ENCODE data around the gene ARMC9.
"Not testable (repeated sequence)": the region's sequence is repeated elsewhere in the genome, so short reads cannot be mapped to it uniquely, and the experiment has no call there.

The ARMC9 gene

DNA sequence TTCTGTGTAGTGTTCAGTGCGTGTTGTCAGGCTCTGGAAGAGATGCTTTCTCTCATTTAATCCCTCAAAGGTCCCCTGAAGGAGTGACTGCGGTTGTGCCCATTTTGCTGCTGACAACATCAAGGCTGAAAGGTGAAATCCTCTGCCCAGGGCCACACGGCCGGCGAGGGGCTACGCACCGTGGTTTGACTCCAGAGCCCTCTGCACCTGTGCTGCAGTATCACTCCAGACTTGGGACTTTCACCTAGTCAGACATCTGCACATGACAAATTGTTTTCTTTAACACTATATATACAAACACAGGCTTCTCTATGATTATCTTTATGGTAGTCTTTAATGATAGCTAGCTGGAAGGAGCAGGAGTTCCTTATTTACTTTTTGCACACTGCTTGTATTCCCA, 90.2 kb downstream of the ARMC9 start:
- DNase-seq, result no peak

DNA sequence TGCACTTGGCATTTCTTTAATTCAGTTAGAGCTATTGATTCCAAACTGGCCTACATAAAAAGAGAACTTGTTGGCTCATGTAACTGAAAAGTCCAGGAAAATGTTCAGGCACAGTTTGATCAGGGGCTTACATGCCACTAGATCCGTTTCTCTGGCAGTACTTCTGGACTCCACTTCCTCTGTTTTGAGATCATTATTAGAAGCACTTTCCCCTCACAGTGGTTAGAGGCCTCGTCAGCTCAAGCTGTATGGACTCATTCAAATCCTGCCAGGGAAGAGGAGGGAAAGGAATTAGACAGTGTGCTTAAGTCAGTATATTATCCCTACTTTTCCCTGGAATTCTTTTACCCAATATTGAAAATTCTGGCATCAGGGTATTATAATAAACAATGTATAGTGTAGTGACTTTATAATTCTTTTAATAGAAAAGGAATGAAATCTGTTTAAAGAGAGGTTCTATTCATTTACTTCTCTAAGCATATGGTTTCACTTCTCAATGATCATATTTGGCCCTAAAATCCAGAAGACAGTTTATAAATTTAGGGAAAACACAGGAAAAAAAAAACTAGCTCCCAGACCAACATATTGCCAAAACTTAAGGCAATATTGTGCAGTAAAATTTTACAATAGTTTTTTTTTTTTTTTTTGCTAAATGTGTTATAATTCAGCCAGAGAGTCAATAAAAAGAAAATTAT, 92.0 kb downstream of the ARMC9 start:
- no peak for DNase-seq

DNA sequence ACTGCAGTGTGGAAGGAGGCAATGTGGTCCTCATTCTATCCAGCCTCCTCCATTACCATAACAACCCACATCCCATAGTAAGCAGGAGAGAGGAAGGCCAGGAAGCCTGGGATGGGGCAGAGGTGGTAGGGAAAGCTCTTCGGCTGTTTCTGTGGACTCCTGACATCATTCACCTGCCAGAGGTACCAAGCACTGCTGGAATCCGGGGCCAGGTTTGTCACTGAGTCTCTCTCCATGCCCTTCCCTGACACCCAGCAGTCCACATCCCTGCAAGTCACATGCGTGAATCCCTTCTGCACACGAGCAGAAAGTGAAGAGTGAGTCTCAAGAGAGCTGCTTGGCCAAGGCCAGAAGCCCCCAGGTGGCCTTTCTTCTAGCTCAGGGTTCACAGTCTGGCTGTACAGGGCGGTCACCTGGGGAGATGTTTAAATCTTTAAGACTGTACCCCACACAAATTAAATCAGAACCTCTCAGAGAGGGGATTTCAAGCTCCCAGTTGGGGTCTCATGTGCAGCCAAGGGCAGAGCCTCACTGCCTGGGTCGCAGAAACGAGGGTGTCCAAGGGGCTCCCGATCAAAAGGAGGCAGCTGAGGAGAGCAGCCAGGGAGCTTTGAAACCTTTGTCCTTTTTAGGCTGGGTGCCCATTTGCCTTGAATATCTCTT, 94.2 kb downstream of the ARMC9 start:
- DNase-seq, result no peak

DNA sequence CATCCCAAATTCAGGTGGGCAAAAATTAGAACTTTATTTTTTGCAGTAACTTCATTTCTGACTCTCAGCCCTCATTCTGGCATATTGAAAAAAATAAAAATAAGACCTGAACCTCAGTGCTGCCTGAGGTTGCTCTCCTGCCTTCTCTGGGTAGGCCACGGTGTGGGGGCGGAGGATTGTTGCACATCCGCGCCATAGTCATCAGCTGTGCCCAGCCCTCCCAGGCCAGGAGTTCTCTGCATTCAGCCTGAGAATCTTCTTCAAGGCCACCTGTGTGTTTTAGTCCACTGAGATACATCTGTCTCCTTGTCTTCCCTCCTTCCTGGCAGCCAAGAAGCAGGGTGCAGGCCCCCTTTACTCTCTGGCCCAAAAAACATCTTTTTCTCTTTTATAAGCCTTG, 94.7 kb downstream of the ARMC9 start:
- no peak for DNase-seq

DNA sequence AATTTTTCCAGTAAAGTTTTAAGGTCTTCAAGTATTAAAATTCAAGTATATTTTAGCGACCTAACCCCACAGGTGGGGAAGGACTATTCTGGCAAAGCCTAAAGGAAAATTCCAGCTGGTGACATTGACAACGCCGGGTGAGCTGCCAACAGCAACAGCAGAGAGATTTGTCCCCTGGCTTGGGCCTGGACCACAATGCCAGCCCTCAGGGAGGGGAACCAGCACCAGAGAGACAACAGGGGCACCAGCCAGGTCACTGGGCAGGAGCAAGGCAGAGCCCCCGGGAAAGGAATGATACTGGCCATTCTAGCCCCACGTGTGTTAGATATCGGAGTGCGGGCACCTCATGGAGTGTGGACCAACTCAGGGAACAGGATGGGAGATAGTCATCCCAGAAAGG, 95.7 kb downstream of the ARMC9 start:
- no peak for DNase-seq

DNA sequence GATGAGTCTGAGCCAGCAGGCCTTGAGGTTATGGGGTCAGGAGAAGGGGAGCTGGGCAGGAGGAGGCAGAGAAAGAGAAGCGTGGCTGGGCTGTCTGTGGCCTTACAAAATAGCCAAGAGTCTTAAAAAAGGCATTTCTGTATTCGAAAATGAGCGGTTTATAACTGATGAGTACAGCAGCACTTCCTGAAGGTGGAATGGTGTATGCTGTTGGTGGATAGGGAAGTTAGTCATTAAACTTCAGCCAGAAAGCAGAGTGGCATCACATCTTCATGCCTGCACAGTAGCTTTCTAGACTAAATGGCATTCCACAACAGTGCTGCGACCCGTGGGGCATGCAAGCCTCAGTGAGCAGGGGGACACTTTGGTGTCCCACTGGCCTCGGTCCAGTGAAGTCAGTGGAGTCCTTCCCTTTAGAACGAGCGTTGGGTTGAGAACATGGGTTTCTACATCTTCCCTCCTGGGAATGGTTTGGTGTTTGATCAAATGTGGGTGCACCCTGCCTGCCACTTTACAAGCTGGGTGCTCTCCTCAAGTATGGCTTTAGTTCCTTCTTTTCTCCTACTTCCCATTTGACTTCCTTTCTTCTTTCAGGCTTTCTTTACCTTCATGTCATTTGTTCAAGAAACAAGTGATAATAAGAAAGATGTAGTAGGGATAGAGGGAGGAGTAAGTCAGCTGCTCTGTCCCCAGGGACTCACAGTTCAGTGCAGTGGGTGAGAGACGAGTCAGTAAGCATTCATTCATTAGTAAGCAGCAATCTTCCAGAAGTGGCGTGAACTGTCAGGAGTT, 96.3 kb downstream of the ARMC9 start:
- no peak for DNase-seq

DNA sequence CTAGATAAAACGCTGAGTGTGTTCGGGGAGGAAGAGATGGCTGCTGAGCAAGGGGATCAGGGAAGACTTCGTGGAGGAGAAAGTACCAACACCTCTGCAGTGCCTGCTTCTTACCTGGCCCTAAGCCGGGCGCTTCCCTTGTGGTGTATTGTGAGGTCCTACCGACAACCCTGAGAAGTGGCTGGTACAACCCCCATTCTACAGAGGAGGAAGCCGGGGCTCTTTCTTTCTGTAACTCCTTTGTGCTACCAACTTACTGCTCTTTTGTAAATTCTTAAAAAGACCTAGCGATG, 96.9 kb downstream of the ARMC9 start:
- DNase-seq, result no peak

DNA sequence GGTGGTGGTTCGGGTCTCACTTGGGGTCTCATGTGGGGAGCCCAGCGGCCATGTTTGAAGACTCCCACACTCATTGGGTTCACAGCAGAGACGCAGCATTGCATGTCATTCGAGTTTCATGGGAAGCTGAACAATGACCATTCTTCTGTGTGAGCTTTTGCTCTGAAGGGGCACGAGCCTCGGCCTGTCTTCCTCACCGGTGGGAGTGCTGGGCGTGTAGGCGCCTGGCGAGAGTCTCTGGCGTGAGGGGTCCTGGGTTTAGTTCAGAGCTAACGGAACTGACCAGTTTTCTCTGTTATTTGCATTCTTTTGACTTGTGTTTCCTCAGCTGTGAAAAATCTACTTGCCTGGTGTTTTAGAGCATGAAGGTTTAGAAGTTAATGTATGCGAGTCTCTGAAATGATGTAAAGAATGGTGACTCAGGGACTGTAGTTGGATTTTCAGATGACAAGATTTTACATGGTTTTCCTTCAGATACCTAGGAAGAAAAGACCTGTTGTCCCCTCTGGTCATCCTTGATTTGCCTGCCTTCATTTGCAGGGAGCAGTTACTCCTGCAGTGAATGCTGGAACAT, 98.1 kb downstream of the ARMC9 start:
- no peak for DNase-seq

DNA sequence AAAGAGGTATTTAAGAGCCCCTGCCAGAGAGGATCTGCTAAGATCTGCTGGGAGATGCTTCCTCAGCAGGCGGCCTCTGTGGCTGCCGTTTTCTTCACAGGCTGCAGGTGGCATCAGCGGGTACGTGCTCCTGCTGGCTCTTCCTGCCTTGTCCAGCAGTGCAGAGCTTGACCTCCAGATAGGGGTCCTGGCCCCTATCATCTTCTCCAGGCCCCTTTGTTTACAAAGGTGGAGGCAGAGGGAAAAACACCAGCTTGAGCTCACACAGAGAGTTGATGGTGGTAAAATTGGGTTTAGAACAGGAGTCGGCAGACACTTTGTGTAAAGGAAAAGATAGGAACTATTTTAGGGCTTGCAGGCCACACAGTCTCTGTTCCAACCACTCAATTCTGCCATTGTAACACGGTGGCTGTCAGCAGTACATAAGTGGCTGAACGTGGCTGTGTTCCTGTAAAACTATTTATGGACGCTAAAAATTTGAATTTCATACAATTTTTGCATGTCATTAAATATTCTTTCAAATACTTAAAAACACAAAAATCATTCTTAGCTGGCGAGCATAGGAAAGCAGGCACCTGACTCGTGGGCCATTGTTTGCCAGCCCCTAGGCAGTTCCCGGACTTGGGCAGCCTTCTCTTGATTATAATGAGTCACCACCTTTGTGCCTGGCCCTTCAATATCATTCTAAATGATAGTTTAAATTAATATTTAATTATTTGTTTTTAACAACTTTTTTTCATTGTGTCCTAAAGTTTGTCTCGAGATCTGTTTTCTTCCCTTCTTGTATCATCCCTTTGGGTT, 98.9 kb downstream of the ARMC9 start:
- DNase-seq, result no peak

DNA sequence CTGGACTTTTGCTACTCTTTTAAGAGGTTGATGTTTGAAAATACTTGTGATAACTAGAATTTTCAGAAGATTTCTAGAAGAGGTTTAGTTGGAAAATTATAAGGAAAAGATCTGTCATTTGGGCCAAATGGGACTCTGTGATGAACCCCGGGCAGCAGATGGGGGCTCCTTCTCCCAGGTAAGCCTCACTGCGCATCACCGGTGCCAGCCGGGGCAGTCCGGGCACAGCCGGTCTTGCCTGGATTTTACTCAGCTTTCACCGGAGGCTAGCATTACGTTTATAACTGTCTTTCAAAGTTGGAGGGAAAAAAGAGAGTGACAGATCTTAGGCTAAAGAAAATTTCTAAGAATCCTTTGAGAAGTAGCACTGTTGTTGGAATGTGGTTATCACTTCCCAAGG, 99.7 kb downstream of the ARMC9 start:
- no peak for DNase-seq

DNA sequence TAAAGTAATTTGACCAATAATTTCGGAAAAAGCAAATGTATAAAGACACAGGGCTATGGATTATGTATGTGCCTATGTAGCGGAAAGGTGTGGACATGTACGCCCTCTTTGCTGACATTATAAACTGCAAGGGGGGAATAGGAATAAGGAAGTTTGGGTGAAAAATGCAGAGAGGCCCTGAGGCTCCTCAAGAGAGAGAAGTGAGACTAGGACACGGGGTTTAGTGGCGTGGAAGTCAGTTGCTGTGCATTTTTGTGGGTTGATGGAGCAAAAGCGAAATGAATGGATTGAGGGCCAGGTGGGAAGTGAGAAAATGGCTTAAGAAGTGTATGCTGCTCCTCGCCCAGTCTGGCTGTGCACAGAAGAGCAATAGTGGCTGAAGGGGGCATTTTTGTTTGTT, 100.8 kb downstream of the ARMC9 start:
- DNase-seq, result no peak

DNA sequence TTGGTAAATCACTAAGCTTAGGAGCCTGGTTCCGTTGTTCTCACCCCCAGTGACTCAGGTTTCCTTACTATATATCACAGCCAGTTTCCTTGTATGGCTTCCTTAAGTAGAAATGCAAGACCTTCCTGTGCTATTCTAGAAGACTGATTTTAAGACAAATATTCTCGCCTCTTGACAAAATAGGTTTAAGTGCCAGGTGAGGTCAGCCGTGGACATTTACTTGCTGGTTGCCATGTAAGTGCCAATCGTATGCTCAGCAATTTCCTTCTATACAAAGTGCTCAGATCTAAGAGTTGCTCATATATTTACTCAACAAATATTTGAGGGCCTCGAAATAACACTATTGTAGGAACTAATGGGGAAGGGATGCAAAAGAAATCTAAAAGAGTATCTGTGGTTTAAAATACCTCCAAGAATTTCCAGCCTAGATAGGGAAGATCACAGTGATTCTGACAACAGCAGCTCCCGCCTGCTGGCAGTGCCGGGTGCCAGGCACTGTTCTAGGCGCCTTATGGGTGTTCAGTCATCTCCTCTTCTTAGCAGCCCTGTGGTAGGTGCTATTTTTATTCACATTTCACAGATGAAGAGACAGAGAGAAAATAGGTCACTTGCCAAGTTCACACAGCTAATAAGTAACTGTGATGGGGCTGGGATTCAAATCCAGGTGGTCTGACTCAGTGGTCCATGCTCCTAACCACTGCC, 101.7 kb downstream of the ARMC9 start:
- no peak for DNase-seq

DNA sequence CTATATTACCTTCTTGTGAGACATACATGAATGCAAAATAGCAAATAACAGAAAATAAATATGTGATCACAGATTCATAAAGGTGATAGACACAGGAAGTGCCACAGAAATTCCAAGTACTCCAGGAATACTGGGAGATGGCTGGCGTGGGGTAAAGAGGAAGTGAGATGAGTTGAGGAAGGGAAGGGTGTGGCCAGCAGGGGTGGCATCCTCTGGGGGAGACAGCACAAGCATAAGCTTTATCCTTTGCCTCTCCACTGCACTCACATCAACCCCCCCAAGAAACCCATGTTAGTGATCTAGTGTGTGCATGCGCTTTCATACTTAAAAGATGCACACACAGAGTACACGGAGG, 102.3 kb downstream of the ARMC9 start:
- DNase-seq, result no peak

DNA sequence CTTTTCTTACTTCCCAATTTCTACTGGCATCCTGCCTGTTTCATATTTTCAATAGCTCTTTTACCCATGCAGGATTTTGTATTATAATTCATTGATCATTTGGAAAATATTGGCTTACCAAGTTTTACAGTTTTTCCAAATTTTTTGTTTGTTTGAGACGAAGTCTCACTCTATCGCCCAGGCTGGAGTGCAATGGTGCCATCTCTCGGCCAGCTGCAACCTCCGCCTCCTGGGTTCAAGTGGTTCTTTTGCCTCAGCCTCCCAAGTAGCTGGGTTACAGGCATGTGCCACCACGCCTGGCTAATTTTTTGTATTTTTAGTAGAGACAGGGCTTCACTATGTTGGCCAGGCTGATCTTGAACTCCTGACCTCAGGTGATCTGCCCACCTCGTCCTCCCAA, 105.8 kb downstream of the ARMC9 start:
- not testable (repeated sequence) for DNase-seq

DNA sequence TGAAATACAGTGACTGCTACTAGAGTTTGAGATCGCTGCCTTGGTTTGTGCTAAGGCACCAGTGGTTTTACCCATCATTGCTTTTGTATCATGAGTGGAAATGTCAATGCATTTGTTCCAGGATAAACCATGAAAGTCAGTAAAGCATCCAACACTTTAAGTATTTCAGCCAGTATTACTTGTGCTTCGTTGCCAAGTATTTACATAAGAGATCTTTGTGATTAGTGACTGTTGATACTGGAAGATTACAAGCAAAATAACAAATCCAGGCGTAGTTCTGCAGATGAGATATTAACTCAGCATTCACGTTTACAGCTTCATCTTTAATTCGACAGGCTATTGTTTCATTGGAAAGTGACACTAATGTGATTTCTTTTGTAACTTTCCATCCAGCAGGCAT, 106.8 kb downstream of the ARMC9 start:
- no peak for DNase-seq

DNA sequence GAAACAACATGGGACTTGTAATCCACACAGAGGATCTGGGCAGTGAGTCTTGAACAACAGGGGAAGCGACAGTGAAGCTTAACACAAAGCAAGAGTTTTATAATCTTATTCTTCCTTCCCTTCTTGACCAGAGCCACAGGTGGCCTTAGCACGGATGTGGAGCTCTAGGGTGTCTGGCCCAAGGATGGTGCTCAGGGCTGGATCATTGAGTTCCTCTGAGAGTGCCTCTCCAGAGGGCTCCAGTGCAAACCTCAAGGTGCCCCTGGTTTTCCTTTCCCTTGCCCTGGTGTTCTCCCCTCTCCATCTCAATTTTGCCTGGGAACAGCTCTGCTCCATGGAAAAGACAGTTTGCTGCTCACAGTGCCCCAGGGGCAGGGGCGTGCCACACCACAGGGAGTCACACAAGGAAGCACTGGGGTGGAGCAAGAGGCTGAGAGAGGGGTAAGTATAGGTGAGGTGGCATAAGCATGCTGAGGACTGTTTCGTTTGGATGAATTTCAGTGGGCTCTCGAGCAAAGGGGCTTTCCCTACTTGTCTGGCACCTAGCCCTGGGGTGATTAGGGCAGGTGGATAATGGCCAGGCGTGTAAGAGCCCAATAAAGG, 108.5 kb downstream of the ARMC9 start:
- DNase-seq, result no peak

DNA sequence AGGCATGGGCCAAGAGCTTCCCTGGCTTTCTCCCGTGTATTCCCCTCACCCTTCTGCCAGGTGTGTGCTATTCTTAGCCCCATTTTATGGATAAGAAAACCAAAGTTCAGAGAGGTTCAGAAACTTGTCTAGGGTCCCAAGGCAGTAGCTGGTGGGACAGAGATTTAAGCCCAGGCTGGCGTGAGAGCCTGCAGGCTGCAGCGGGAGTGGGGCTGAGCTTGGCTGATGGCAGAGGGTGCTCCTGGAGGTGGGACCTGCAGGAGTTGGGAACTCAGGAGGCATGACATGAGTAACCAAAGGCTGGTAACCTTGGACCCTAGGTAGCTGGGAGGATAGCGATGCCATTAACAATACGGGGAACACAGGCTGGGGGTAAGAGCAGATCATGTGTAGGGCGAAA, 109.8 kb downstream of the ARMC9 start:
- no peak for DNase-seq

DNA sequence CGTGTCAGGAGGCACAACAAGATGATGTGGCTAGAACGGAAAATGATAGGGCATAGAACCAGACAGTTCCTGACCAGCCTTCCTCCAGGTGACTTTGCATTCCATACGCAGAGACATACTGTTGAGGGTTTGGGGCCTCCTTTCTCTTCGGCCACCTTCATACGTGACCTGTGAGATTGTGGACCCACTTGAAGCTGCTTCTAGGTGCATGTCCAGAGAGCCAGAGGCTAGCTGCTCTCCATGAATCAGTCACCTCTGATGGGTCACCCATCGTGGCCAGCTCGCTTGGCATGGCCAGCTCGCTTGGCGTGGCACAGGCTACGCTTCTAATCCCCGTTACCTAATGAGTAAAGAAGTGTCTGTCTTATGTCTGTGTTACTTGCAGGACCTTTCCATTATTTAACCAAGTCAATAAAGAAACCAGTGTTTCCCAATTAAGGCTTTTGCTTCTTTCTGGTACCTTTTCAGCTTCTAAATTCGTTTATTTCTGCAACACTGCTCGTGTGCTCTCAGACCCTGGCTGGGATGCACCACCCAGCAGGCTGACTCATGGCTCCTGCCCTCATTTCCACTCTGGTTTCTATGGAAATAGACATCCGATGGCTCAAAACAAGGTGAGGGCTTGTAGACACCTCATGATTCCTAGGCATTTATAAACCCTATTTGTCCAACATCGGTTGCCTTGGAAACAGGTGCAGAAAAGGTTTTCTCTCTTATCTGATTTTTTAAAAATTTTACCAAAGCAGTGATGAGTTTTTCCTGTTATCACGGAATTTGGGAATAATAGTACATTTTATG, 110.4 kb downstream of the ARMC9 start:
- DNase-seq, result no peak

DNA sequence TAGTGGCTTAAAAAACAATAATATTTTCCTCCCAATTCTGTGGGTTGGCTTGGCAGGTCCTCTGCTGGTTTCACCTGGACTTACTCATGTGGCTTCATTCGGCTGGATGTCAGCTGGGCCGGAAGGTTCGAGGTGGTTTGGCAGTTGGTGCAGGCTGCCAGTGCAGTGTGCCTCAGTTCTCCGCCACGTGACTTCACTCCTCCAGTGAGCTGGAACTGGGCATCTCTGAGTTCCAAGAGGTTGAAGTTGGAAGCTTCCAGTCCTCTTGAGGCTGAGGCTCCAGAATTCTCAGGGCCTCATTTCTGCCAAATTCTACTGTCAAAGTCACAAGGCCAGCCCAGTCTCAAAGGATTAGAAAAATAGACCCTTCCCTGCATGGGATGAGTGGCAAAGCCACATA, 113.6 kb downstream of the ARMC9 start:
- DNase-seq, result no peak

DNA sequence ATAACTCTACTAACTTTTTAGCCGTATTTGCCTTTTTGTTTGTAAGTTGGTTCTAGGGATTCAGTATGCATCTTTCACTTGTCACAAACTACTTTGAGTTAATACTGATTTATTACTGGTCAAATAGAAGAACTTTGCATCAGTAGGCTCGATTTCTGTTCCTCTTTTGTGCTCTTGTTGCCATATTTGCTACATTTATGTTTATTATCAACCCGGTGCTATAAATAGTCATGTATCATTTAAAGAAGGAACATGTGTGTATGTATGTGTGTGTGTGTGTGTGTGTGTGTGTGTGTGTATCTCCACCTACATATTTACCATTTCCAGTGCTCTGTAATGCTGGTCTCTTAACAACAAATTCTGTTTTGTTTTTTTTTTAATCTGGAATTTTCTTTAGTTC, 117.5 kb downstream of the ARMC9 start:
- DNase-seq, result no peak

DNA sequence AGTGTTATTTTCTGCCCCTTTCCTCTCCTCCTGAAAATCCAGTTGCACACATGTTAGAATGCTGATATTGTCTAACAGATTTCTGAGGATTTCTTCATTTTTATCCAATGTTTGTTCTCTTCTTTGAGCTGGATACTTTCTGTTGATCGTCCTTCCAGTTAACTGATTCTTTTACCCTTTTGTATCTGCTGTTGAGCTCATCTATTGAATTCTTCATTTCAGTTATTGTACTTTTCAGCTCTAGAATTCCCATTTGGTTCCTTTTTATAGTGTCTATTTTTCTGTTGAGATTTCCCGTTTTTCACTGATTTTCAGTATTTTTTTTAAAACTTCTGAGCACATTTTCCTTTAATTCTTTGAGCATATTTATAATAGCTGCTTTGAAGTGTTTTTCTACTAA, 119.1 kb downstream of the ARMC9 start:
- no peak for DNase-seq
